Spleen (tissue), 11 donors: ENCODE results near the gene CABLES1. TPM values are rescaled to one million over a fixed set of nuclear protein-coding genes. Genes with fewer than 3 reads are reported as not detected.
A peak's percentile ranks its signal among the peaks of the same experiment; 100 is the strongest.

Source experiments
- DNase-seq: peaks from one replicate; pipeline ENCODE4 v3.0.0-alpha.2; 2020
- H3K27ac ChIP-seq, 8 donors: fragments of 200-600 bp; sonication (generic) in 7 of 8; 1 replicate in 4 of 8; 2 replicates in 4 of 8; pipeline versions ENCODE4 v1.5.0 to v1.8.0; 2016 to 2021; ENCODE audit warnings: inconsistent platforms in 4 of 8, mild to moderate bottlenecking in 4 of 8, moderate library complexity in 1 of 8
- H3K27me3 ChIP-seq, 7 donors: fragments of 200-600 bp; sonication (generic) in 6 of 7; replicated peaks in 1 of 7; 1 replicate in 4 of 7; 2 replicates in 3 of 7; pipeline versions ENCODE4 v1.5.0 to v1.8.0; 2016 to 2021; ENCODE audit warnings: inconsistent platforms in 3 of 7, mild to moderate bottlenecking in 1 of 7
- H3K36me3 ChIP-seq, 6 donors: fragments of 200-600 bp; sonication (generic) in 5 of 6; 1 replicate in 4 of 6; 2 replicates in 2 of 6; pipeline versions ENCODE4 v1.5.0 to v1.8.0; 2016 to 2021; ENCODE audit warnings: inconsistent platforms in 2 of 6
- H3K4me1 ChIP-seq, 6 donors: fragments of 200-600 bp; sonication (generic) in 5 of 6; 1 replicate in 3 of 6; 2 replicates in 3 of 6; pipeline versions ENCODE4 v1.5.0 to v1.8.0; 2016 to 2021; ENCODE audit warnings: inconsistent platforms in 3 of 6
- H3K4me3 ChIP-seq, 8 donors: fragments of 200-600 bp; sonication (generic) in 7 of 8; 1 replicate in 4 of 8; 2 replicates in 4 of 8; pipeline versions ENCODE4 v1.5.0 to v1.8.0; 2016 to 2021; ENCODE audit warnings: inconsistent platforms in 4 of 8, mild to moderate bottlenecking in 4 of 8, moderate library complexity in 2 of 8
- H3K9me3 ChIP-seq, 8 donors: fragments of 200-600 bp; sonication (generic) in 7 of 8; 1 replicate in 4 of 8; 2 replicates in 4 of 8; pipeline versions ENCODE4 v1.5.0 to v1.8.0; 2016 to 2021; ENCODE audit warnings: inconsistent platforms in 4 of 8
- CTCF ChIP-seq, 11 experiments: fragments of 200-600 bp in 7 of 11; fragments of 450-650 bp in 4 of 11; sonication (generic) in 4 of 11; IDR thresholded peaks in 8 of 11; conservative IDR thresholded peaks in 3 of 11; 1 replicate in 7 of 11; 2 replicates in 4 of 11; pipeline versions ENCODE4 v1.4.0 to v1.8.0; 2016 to 2021; ENCODE audit warnings: antibody characterized with exemption in 11 of 11, inconsistent platforms in 4 of 11, mild to moderate bottlenecking in 1 of 11
- POLR2A ChIP-seq, 3 donors: fragments of 450-650 bp; IDR thresholded peaks; one replicate each; pipeline ENCODE4 v1.5.1; 2017; ENCODE audit warnings: antibody characterized with exemption in 3 of 3, mild to moderate bottlenecking in 1 of 3
- POLR2AphosphoS5 ChIP-seq, 3 donors: sonication (generic); formaldehyde crosslinking; IDR thresholded peaks; one replicate each; pipeline ENCODE4 v1.5.1; 2017; ENCODE audit warnings: antibody characterized with exemption in 3 of 3
- WGBS, 5 donors: extraction: QIAGEN DNeasy Blood & Tissue Kit in 3 of 5; methylation state at CpG; one replicate each; pipeline versions ENCODE4 v1.1.5 to v1.1.7; 2013 to 2018; 5-methylcytosine and 5-hydroxymethylcytosine counted together
- intact Hi-C: fragments of 100-400 bp; cut with DNase I; formaldehyde crosslinking; loops from one replicate; pipeline ENCODE4 v1.15.0; 2023; ENCODE audit warnings: low total_unique reads
- polyA plus RNA-seq, 3 donors: library from polyadenylated mRNA; stranded (reverse); fragments of 200-250 nt; gene quantifications; one replicate each; pipeline ENCODE4 v1.2.1, GENCODE V29; 2013
- total RNA-seq, 7 donors: library from RNA; depleted of rRNA in 3 of 7; stranded (reverse); fragments of >200 nt in 3 of 7; fragmentation: NEBNext Ultra II Directional in 4 of 7; extraction: Animal tissue kit (Norgen Biotek cat#: 25700) in 4 of 7; gene quantifications; one replicate each; pipeline versions ENCODE4 v1.1.0 to v1.2.1, GENCODE V29; 2016 to 2021
- donor health status: healthy with polysubstance abuse.
- donor health status: DM: no; HTN: no; CAD: no; lungs with moderate emphysema.
- donor health status: DM: no; HTN: no; CAD: no.
- donor health status: Bipolar disorder and iron deficiency.
- donor health status: healthy.
- donor health status: DM: no; HTN: no; CAD: no.
- donor health status: DM: yes; HTN: yes; CAD: no.

Gene CABLES1
- total and polyA plus RNA-seq, 10 donors, result 1.7 to 18.7 (median 6.0) TPM

- DNase-seq, result peak; percentile 28
- Histone ChIP-seq H3K27me3 (no peaks in the 10 kb centered on the region), H3K27ac (no peak overlapping the region), H3K36me3 (no peaks in the 10 kb centered on the region), H3K4me1 (peaks cover 0 to 12% (median 0%) of the 10 kb centered on the region in 6 donors), H3K4me3 (no peak overlapping the region), H3K9me3 (no peaks in the 10 kb centered on the region)
- intact Hi-C loops, result no loop called here
- 84 to 93% (median 92%) methylated on average over 11 of the region's 11 CpGs for WGBS, 5 donors
- no peak for TF ChIP-seq POLR2AphosphoS5 (IDR thresholded peaks at IDR 0.05)
- TF ChIP-seq POLR2A (IDR thresholded peaks at IDR 0.05), result no peak
- no peak for TF ChIP-seq CTCF (IDR thresholded peaks at IDR 0.05 in 8 of 11, conservative IDR thresholded peaks at IDR 0.05 in 3 of 11)
Measured at GRCh38 chr18:23102493-23103261, 32.6 kb upstream of the CABLES1 start.

- intact Hi-C loops, result no loop called here
- 84 to 93% (median 92%) methylated on average over 4 of the region's 4 CpGs for WGBS, 5 donors
- no peaks in the 10 kb centered on the region for H3K9me3 ChIP-seq
- H3K27me3 ChIP-seq, result no peaks in the 10 kb centered on the region
- H3K27ac ChIP-seq, result no peak overlapping the region
- DNase-seq, result peak; percentile 16
- H3K36me3 ChIP-seq, result no peaks in the 10 kb centered on the region
- no peak overlapping the region for H3K4me3 ChIP-seq
- TF ChIP-seq POLR2A (IDR thresholded peaks at IDR 0.05) (no peak), CTCF (IDR thresholded peaks at IDR 0.05 in 8 of 11, conservative IDR thresholded peaks at IDR 0.05 in 3 of 11) (no peak), POLR2AphosphoS5 (IDR thresholded peaks at IDR 0.05) (no peak)
- H3K4me1 ChIP-seq, result peaks cover 0 to 12% (median 4%) of the 10 kb centered on the region in 6 donors
Measured at GRCh38 chr18:23103449-23103848, 31.8 kb upstream of the CABLES1 start.

GRCh38 chr18:23105030-23105429 lies 30.3 kb upstream of the CABLES1 start:
- no peak overlapping the region for H3K27ac ChIP-seq
- no peak for DNase-seq
- H3K27me3 ChIP-seq, result no peaks in the 10 kb centered on the region
- TF ChIP-seq POLR2A (IDR thresholded peaks at IDR 0.05), result no peak
- TF ChIP-seq CTCF (IDR thresholded peaks at IDR 0.05 in 8 of 11, conservative IDR thresholded peaks at IDR 0.05 in 3 of 11), result no peak
- TF ChIP-seq POLR2AphosphoS5 (IDR thresholded peaks at IDR 0.05), result no peak
- intact Hi-C loops, result no loop called here
- no peaks in the 10 kb centered on the region for H3K9me3 ChIP-seq
- 87 to 97% (median 94%) methylated on average over 3 of the region's 3 CpGs for WGBS, 5 donors
- H3K4me3 ChIP-seq, result no peak overlapping the region
- peaks cover 0 to 12% (median 5%) of the 10 kb centered on the region in 6 donors for H3K4me1 ChIP-seq
- no peaks in the 10 kb centered on the region for H3K36me3 ChIP-seq

- peak; percentile 58 for DNase-seq
- H3K4me3 ChIP-seq, result no peak overlapping the region
- H3K36me3 ChIP-seq, result no peaks in the 10 kb centered on the region
- no peak overlapping the region for H3K27ac ChIP-seq
- no peaks in the 10 kb centered on the region for H3K9me3 ChIP-seq
- no peak for TF ChIP-seq POLR2AphosphoS5 (IDR thresholded peaks at IDR 0.05)
- TF ChIP-seq CTCF (IDR thresholded peaks at IDR 0.05 in 8 of 11, conservative IDR thresholded peaks at IDR 0.05 in 3 of 11), result no peak
- TF ChIP-seq POLR2A (IDR thresholded peaks at IDR 0.05), result no peak
- peaks cover 0 to 12% (median 5%) of the 10 kb centered on the region in 6 donors for H3K4me1 ChIP-seq
- intact Hi-C loops, result no loop called here
- 85 to 94% (median 86%) methylated on average over 19 to 21 of the region's 21 CpGs for WGBS, 5 donors
- no peaks in the 10 kb centered on the region for H3K27me3 ChIP-seq
Measured at GRCh38 chr18:23105581-23106219, 29.6 kb upstream of the CABLES1 start.
